Measurements from ENCODE around the gene GDF3.
"Not testable (repeated sequence)": the region's sequence is repeated elsewhere in the genome, so short reads cannot be mapped to it uniquely, and the experiment has no call there.

GDF3 gene

DNA sequence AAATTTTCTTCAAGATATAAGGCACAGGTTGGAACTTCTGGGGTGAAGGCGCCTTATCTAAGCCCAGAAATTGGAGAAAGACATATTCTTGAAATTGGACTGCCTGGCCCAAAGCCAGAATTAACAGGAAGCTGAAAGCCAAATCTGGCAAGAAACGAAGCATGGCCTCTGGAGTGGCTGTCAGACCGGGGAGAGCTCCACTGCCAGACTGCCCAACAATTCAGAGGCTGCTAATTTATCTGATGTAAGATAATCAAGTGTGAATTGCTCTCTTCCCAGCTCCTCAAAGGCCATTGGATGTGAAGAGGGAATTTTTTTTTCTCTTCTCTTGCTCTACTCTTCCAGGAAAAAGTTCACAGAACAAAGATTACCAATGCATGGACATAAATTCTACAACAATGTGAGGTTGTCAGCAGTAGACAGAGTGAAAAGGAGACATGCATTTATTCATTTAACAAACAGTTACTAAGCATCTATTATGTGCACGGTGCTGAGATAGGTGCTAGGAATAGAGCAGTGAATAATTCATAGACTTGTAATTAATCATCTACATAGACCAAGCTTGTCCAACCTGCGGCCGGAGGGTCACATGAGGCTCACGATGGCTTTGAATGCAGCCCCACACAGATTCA lies at the start of gene GDF3:
Gene GDF3 (minus strand): TSS at position 210 of the 632 bp plus-strand sequence. CDS start 47 bp downstream, at position 163.
- DNase-seq (ENCODE audit: low spot score) = no peak

DNA sequence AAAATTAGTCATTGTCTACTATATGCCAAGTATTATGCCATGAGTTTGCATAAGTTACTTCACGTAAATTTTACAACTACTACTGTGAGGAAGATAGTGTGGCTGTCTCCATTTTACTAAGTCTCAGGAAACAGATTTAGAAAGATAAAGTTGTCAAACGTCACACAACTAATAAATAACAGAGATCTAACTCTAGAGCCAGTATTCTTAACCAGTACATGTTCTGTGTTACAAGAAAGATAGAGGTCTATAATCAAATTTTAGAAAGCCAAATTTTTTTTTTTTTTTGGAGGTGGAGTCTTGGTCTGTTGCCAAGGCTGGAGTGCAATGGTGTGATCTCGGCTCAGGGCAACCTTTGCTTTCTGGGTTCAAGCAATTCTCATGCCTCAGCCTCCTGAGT lies 37.4 kb upstream of the GDF3 start:
- no peak for DNase-seq (ENCODE audit: low spot score)

DNA sequence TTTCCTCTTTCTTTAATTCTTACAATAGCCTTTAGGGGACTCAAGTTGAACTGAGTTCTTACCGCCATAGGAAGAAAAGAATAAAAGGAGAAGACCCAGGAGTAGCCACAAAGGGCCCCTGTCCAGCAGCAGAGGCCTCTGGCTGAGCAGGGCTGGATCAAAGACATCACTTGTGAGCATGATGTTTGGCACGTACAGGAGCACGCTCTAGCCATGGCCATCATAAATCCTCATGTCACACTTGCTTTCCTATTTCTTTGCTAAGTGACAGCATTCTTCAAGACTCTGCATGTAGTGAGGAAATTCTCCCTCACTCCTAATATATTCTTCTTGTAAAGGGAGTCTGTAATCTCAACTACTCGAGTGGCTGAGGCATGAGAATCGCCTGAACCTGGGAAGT lies 35.9 kb upstream of the GDF3 start:
- no peak for DNase-seq (ENCODE audit: low spot score)

DNA sequence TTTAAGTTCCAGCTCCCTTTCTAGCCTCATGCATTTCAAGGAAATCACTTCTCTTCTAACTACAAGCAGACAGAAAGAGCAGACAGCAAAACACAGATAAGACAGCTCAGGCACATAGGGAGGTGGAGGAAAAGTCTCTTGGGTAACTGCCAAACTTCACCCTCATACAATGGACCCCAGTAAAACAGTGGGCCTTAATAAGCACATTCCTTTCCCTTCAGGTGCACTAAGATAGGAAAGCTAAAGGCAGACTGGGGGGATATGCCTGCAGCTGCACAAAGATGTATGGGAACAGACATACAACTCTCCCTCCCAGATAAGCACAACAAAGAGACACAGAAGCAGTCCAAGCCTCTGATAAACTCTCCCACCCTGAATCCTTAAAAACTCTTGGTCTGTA lies 35.4 kb upstream of the GDF3 start:
- not testable (repeated sequence) for DNase-seq (ENCODE audit: low spot score)

DNA sequence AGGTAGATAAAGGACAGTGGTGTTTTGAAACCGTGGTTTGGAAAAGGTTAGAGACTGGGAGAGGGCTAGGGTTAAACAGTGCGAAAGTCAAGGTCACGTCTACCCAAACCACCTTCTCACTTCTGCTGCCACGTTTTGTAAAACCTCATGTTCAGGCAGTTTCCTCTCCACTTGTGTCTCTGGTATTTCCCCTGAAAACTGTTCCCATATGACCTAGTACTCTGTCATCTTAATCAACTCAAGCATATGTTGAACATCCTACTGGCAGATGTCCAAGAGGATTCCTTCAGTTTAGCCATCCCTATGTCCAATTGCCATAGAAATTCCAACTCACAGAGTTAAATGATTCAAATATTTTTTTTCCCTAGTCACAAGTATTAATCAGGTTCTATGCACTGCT lies 34.2 kb upstream of the GDF3 start:
- DNase-seq (ENCODE audit: low spot score) = no peak

DNA sequence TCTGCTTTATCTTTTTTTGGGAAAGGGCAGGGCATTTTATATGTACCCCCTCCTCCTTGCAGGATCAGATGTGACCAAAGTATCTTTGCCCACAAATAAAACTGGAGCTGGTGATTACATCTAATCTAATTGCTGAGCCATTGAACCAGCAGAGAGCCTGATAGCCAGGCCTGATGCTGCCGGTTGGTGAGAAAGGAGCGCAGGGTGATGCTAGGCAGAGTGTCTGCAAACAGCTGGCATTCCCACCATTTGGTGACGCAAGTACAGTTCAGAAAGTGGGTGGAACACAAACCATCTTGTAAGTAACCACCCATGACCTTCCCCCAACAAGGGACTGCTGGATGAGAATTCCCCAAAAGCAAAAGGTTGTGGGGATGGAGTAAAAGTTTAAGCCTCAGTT lies 28.4 kb upstream of the GDF3 start:
- no peak for DNase-seq (ENCODE audit: low spot score)

DNA sequence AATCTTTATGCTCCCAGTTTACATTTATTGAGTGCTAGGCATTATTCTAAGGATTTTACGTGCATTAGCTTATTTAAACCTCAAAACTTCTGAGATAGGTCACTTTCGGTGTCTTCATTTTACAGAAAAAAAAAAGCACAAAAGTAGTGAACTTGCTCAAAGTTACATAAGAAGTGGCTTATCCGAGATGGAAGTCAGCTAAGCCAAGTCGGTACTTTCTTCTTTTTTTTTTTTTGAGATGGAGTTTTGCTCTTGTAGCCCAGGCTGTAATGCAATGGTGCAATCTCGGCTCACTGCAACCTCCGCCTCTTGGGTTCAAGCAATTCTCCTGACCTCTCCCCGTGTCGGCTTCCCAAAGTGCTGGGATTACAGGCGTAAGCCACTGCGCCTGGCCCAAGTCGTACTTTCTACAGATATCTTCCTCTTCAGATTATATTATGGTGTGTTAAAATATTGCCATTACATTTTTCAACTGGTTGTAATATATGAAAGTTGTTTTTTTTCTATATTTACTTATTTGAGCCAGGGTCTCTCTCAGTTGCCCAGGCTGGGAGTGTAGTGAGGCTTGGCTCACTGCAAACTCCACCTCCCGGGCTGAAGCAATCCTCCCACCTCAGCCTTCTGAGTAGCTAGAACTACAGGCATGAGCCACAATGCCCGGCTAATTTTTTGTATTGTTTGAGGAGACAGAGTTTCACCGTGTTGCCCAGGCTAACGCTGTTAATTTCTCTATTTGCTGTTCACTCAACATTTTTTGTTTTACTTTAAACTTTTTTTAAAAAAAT lies 24.6 kb upstream of the GDF3 start:
- DNase-seq (ENCODE audit: low spot score) = no peak

DNA sequence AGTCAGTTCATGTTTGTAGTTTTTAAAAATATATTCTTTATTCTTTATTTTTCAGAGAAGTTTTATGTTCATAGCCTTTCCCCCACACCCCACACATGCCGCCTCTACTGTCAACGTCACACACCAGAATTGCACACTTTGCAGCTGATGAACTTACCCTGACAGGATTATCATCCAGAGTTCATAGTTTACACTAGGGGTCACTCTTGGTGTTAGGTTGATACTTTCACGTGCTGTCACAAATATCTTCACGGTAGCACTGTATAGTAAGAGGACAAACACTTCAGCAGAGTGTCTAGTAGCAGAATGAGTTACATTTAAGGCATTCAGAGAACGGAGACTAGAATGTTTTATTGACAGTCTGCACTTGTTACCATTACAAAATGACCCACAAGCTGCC lies 20.8 kb upstream of the GDF3 start:
- DNase-seq (ENCODE audit: low spot score) = no peak

DNA sequence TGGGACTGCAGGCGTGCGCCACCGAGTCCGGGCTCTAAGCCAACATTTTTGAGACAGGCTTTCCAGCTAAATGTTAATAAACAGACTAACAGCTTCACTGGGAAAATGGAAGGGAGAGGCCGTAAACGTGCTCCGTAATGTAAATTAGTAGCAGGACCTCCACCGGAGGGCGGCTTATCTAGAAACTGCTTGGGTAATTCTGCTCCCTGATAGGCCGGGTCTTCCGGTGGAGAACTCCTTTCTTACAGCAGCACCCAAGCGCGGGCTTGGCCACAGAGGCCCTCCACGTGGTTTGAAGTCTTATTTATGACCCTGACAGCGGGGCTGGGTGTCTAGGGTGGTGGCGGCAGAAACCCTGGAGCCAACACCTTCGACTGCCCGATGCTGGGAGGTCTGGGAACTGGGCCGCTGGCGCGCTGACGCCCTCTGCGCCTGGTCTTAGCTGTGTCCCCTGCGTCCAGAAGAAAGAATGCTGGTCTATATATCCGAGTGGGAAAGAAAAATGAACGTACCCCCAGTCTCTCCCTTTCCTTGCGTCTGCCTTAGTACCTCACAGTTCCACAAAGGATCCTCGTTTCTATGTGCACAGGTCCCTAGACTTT lies 17.4 kb upstream of the GDF3 start:
- DNase-seq (ENCODE audit: low spot score) = no peak

DNA sequence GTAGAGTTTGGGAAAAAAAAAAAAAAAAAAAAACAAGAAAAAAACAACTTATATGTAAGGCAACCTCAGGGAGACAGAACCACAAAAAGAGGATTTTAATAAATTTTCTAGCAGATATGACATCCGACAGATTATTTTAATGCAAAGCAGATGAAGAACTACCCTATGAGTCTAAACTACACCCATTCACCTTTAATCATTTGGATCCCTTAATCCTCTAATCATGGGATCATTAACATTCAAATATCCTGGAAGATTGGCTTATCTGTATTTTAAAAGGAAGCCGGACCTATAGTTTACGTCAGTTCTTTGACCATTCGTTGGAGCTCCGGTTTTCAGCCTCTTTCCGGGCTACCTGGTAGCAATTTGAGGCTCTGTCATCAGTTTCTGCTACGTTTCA lies 15.6 kb upstream of the GDF3 start, which contains the start of gene DPPA3:
Gene DPPA3 (plus strand): TSS at position 301 of the 400 bp plus-strand sequence. CDS start 138 bp downstream, outside the sequence.
- DNase-seq (ENCODE audit: low spot score) = no peak

DNA sequence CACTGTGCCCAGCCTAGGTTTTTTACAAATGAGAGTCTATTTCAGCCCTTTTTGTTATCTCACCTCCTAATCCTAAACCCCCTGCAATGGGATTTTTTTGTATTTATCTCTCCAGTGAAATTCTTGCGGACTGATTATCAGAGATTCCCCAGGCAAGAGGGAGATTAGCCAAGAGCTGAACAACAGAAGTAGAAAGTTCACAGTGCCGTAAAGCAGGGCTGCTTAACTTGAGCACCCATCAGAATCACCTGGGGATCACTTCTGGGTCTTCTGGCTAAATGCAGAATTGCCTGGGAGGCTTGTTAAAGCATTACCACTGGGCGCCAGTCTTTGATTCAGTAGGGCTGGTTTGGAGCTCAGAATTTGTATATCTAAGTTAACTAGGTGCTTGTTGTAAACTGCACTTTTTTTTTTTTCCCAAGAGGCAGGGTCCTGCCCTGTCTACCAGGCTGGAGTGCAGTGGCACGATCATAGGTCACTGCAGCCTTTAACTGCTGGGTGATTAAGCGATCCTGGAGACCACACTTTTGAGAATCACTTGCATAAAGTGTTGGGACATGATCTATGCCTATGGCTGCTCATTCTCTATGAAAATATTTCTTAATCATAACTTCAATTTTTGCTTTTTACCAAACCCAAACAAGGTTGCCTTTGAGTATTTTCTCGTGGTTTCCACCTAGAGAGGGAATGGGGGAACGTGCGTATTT lies 14.5 kb upstream of the GDF3 start:
- no peak for DNase-seq (ENCODE audit: low spot score)

DNA sequence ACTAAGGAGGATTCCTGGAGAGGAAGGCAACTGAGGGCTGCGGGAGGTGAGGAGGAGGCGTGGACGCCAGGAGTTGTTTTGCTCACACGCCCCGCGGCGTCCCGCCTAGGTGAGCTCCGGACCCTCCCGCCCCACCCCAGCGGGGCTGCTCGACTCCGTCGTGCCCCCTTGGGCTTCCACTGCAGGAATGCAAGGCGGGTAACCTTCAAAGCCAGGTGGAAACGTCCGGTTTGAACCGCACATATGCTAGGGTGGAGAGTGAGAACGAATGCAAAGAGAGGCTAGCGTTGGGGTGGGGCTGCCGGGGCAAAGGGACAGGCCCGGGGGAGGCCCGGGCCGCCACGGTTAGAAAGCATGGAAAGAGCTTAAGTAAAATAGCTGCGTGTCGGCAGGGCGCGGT lies 10.3 kb upstream of the GDF3 start:
- no peak for DNase-seq (ENCODE audit: low spot score)

DNA sequence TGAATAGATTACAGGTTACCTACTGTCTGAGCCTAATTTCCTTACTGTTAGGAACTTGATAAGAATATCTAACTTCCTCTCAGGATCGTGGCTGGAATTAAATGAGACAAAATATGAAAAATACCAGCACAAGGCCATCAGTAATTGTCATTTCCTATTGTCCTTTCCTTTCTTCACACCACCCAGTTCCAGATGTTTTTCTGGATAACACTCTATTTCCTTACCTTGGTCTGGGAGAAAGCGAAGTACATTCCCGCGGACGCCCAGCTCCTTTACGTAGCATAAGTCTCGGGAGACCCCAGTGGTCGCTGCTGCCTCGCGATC lies 376 bp downstream of the GDF3 start:
- DNase-seq (ENCODE audit: low spot score) = no peak

DNA sequence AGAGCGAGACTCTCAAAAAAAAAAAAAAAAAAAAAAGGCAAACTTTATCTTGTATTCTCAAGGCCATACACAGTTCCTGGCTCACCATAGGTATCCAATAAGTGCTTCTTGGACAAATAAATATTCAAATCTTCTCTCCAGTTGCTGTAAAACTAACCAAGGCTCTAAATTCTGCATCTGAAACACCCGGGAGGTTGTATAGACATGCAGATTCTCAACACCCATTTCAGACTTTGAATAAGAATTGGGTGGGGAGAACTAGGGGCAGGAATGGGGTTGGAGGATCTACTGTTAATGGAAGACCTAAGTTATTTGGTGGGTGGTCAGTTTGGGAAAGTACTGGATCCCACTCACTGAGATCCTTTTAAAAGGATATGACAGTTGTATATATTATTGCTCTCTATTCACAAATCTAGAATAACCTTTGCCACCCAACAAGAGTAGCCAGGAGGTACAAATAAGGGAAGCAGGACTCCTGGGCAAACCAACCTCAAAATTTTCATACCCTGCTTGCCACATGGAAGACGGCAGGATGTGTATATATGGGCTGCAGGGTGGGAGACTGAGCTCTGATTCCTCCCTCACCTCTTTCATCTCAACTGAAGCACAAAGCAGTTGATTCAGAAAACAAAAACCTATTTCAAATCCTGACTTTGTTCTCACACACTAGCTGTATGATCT lies 879 bp downstream of the GDF3 start:
- no peak for DNase-seq (ENCODE audit: low spot score)

DNA sequence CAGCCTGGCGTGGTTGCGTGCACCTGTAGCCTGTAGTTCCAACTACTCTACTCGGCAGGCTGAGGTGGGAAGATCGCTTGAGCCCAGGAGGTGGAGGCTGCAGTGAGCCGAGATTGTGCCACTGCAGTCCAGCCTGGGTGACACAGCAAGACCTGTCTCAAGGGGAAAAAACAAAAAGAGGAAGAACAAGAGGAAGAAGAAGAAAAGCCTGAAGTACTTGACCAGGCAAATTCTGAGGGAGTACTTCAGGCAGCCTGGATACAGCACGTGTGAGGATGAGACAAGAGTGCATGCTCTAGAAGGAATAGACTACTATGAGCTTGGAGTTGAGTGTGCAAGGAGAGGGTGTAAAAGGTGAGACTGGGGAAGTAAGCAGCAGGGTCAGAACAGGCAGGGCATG lies 1.8 kb downstream of the GDF3 start:
- no peak for DNase-seq (ENCODE audit: low spot score)

DNA sequence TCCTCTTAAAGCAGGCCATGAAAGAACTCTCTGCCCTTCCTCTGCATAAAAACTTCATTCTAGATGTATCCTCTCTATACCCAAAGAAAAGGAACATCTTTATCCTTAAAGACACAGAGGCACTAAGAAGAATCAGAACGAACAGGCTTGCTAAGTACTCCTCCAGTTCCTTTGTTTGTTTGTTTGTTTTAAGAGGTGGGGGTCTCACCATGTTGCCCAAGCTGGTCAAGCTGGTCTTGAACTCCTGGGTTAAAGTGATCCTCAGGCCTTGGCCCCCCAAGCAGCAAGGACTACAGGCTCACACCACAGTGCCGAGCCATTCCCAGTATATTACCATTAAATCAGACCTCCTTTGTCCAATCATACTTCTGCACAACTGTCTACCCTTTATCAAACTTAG lies 14.0 kb downstream of the GDF3 start:
- DNase-seq (ENCODE audit: low spot score) = no peak

DNA sequence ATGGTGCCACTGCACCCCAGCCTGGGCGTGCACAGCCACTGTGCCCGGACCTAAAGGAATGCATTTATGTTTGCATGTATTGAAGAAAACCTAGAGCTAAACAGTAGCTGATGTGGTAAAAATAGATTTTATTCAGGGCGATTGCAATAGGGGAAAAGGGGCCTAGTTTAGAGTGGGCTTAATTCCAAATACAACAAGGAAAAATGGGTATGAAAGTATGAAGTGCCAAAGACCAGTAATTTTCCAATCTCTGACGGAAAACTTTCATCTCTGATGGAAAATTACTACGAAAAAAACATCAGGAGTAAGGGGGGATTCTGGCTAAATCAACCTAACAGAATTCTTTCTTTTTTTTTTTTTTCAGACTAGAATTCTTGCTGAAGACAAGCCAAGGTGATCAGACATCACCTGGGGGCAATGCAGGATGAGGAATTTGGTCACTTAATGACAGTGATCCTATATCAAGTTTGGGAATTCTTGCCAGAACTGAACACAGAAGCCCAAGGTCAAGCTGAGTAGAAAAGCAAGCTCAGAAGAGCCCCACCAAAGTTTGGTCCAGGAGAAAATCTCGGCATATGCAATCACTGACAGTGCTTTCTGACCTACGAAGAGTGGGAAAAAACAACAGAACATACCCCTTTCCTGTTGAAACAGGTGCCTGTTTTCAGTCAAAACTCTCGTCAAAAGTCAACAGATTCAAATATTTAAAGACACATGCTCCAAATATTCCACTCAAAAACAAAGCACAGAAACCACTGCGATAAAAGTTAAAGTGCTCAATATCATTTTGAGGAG lies 16.1 kb downstream of the GDF3 start:
- DNase-seq (ENCODE audit: low spot score) = no peak

DNA sequence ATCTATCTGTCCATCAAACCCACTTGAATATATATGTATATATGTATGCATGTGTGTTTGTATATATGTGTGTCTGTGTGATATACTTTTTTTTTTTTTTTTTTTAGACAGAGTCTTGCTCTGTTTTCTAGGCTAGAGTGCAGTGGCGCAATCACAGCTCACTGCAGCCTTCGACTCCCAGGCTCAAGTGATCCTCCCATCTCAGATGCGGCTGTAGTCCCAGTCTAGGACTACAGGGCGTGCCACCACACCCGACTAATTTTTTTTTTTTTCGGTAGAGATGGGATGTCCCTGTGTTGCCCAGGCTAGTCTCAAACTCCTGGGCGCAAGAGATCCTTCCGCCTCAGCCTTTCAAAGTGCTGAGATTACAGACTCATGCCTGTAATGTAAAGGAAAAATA lies 16.8 kb downstream of the GDF3 start:
- no peak for DNase-seq (ENCODE audit: low spot score)

DNA sequence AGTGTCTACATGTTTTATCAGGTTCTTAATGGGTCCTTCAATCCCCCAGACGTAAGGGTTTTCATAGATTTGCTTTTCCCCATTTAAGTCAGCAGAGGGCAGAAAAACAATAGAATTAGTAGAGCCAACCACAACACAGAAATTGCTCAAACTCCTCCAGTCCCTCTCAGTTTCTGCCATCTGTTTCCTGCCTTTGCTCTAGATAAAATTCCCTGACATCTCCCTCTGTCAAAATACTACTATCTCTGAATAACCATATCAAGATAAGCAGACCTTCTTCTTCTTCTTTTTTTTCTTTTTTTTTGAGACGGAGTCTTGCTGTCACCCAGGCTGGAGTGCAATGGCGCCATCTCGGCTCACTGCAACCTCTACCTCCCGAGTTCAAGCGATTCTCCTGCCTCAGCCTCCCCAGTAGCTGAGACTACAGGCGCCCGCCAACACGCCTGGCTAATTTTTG lies 18.1 kb downstream of the GDF3 start:
- DNase-seq (ENCODE audit: low spot score) = peak; percentile 10

DNA sequence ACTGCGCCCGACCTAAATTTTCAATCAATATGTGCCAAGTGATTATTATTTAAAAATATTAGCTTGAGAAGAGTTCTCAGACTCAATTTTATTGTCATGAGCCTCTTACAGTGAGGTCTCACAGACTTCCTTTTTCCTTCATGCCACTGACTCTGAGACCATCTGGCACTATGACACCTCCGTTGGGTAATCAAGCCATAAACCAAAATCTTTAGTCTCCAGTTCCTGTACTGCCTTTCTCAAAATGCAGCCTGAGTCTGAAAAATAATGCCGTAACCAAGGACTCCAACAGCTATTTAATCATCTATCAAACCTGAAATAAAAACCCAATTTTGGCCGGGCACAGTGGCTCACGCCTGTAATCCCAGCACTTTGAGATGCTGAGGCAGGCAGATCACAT lies 20.1 kb downstream of the GDF3 start:
- not testable (repeated sequence) for DNase-seq (ENCODE audit: low spot score)

DNA sequence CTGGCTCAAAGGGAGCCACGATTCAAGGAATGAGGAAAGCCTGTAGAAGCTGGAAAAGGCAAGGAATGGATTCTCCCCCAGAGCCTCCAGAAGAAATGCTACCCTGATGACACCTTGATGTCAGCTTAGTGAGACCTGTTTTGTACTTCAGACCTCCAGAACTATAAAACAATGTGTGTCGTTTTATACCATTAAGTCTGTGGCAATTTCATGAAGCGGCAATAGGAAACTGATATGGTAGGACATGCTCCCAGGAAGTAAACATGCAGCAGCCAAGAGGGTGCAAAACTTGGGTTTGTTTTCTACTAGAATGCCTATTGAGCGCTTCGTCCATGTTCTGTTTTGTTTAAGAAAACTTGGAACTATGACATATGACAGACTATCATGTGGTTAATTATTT lies 27.4 kb downstream of the GDF3 start:
- no peak for DNase-seq (ENCODE audit: low spot score)

All from germinal center (tissue), 1 donor.